ENCODE results near the gene HEXD. TPM values are rescaled to one million over a fixed set of nuclear protein-coding genes. Genes with fewer than 3 reads are reported as not detected.

The HEXD gene
- total RNA-seq, 1 experiment from 2014 or later: 4.9 TPM

GRCh38 chr17:82414548-82415281, 3.4 kb upstream of the HEXD start:
- peak; percentile 75 for DNase-seq (ENCODE audit: low read depth)

GRCh38 chr17:82415336-82415735, 2.8 kb upstream of the HEXD start:
- DNase-seq (ENCODE audit: low read depth): no peak

GRCh38 chr17:82415786-82416185, 2.4 kb upstream of the HEXD start:
- DNase-seq (ENCODE audit: low read depth): no peak

- DNase-seq (ENCODE audit: low read depth): no peak
Measured at GRCh38 chr17:82416264-82416663, 1.9 kb upstream of the HEXD start.

GRCh38 chr17:82416771-82417170, 1.4 kb upstream of the HEXD start:
- DNase-seq (ENCODE audit: low read depth): no peak

- DNase-seq (ENCODE audit: low read depth): peak; percentile 16
Measured at GRCh38 chr17:82419540-82419939, 1.4 kb downstream of the HEXD start.

GRCh38 chr17:82424001-82424862, 6.1 kb downstream of the HEXD start:
- DNase-seq (ENCODE audit: low read depth): peak; percentile 40

GRCh38 chr17:82424863-82425159, 6.7 kb downstream of the HEXD start:
- no peak for DNase-seq (ENCODE audit: low read depth)

GRCh38 chr17:82428546-82428945, 10.4 kb downstream of the HEXD start:
- DNase-seq (ENCODE audit: low read depth): no peak

GRCh38 chr17:82429824-82430223, 11.7 kb downstream of the HEXD start:
- no peak for DNase-seq (ENCODE audit: low read depth)

GRCh38 chr17:82432017-82432416, 13.9 kb downstream of the HEXD start:
- no peak for DNase-seq (ENCODE audit: low read depth)

GRCh38 chr17:82433560-82434215, 15.5 kb downstream of the HEXD start:
- DNase-seq (ENCODE audit: low read depth): peak; percentile 5

GRCh38 chr17:82434216-82434565, 16.0 kb downstream of the HEXD start:
- peak; percentile 3 for DNase-seq (ENCODE audit: low read depth)

- DNase-seq (ENCODE audit: low read depth): peak; percentile 17
Measured at GRCh38 chr17:82435103-82435502, 17.0 kb downstream of the HEXD start.

GRCh38 chr17:82435601-82436583, 17.7 kb downstream of the HEXD start:
- DNase-seq (ENCODE audit: low read depth): no peak

- no peak for DNase-seq (ENCODE audit: low read depth)
Measured at GRCh38 chr17:82436601-82437324, 18.6 kb downstream of the HEXD start.

- no peak for DNase-seq (ENCODE audit: low read depth)
Measured at GRCh38 chr17:82437325-82437668, 19.1 kb downstream of the HEXD start.

- no peak for DNase-seq (ENCODE audit: low read depth)
Measured at GRCh38 chr17:82438401-82439193, 20.4 kb downstream of the HEXD start.

GRCh38 chr17:82439194-82439828, 21.2 kb downstream of the HEXD start:
- no peak for DNase-seq (ENCODE audit: low read depth)
